Endothelial cell of umbilical vein (primary cell): ENCODE measurements around the gene ABCB6. TPM values are rescaled to one million over a fixed set of nuclear protein-coding genes. Genes with fewer than 3 reads are reported as not detected.

ENCODE experiments used
- BruUV-seq: library from RNA; stranded (reverse); fragments of 400-500 nt; replicated peaks from 2 replicates; lab custom pipeline; 2021; lab: Mats Ljungman, UMichigan
- CTCF ChIA-PET: fragments of 300-600, 350-600 bp; sonication (Branson Sonifier 250); formaldehyde crosslinking; loops from one replicate; lab custom pipeline; 2021; ENCODE audit warnings: antibody characterized with exemption, inconsistent platforms; lab: Charles Lee
- POLR2A ChIA-PET: fragments of 300-600, 350-600 bp; sonication (Branson Sonifier 250); formaldehyde crosslinking; loops from one replicate; lab custom pipeline; 2021; ENCODE audit warnings: antibody characterized with exemption, inconsistent platforms; lab: Charles Lee
- DNase-seq: peaks from one replicate; pipeline ENCODE4 v3.0.0-alpha.2; 2011; ENCODE audit warnings: low read depth, low spot score
- FAIRE-seq: peaks from 2 replicates; lab custom pipeline; 2011; peaks lifted over from hg19 to GRCh38; lab: Jason Lieb, UNC
- H2AFZ ChIP-seq: 2 replicates; pipeline ENCODE4 v1.6.0; 2012; ENCODE audit warnings: low read depth, low read length, control low read depth, inconsistent platforms
- H3K27ac ChIP-seq: 2 replicates; pipeline ENCODE4 v1.5.1; 2011; ENCODE audit warnings: low read depth, mild to moderate bottlenecking, control low read depth, low read length, moderate library complexity; ENCODE audit not compliant: insufficient read depth
- H3K27me3 ChIP-seq, 2 experiments: 2 replicates each; pipeline versions ENCODE4 v1.6.0 to v1.6.1; 2011; ENCODE audit warnings: low read length in 2 of 2, mixed read lengths in 1 of 2; ENCODE audit not compliant: control insufficient read depth in 2 of 2, insufficient read depth in 2 of 2
- H3K36me3 ChIP-seq, 2 experiments: 2 replicates in 1 of 2; 3 replicates in 1 of 2; pipeline ENCODE4 v1.5.1; 2011; ENCODE audit warnings: low read length in 2 of 2, mild to moderate bottlenecking in 1 of 2, moderate library complexity in 1 of 2; ENCODE audit not compliant: control insufficient read depth in 2 of 2, insufficient read depth in 2 of 2; ENCODE audit errors: extremely low read depth in 1 of 2
- H3K4me1 ChIP-seq: 3 replicates; pipeline ENCODE4 v1.5.1; 2011; ENCODE audit warnings: mild to moderate bottlenecking, low read length; ENCODE audit not compliant: control insufficient read depth, insufficient read depth; ENCODE audit errors: extremely low read depth
- H3K4me2 ChIP-seq: 2 replicates; pipeline ENCODE4 v1.6.1; 2011; ENCODE audit warnings: low read length, control low read depth, mixed read lengths; ENCODE audit not compliant: insufficient read depth
- H3K4me3 ChIP-seq, 3 experiments: fragments of 200-600 bp in 1 of 3; sonication (generic), shearing (Covaris generic) in 1 of 3; replicated peaks in 1 of 3; 2 replicates each; pipeline ENCODE4 v1.5.1; 2011 to 2016; ENCODE audit warnings: control low read depth in 3 of 3, low read length in 3 of 3, mild to moderate bottlenecking in 2 of 3, inconsistent platforms in 1 of 3, low read depth in 1 of 3, moderate library complexity in 1 of 3; ENCODE audit not compliant: insufficient read depth in 1 of 3
- H3K79me2 ChIP-seq: 2 replicates; pipeline ENCODE4 v1.6.0; 2012; ENCODE audit warnings: low read length, inconsistent platforms; ENCODE audit not compliant: control insufficient read depth, insufficient read depth
- H3K9ac ChIP-seq: replicated peaks from 2 replicates; pipeline ENCODE3; 2011; ENCODE audit warnings: low read length, control low read depth; ENCODE audit not compliant: insufficient read depth; ENCODE audit errors: extremely low read depth
- H3K9me1 ChIP-seq: replicated peaks from 3 replicates; pipeline ENCODE4 v1.6.0; 2011; ENCODE audit warnings: mild to moderate bottlenecking, low read length; ENCODE audit not compliant: control insufficient read depth, insufficient read depth; ENCODE audit errors: extremely low read depth
- H3K9me3 ChIP-seq: replicated peaks from 2 replicates; pipeline ENCODE4 v1.5.1; 2012; ENCODE audit warnings: low read length, inconsistent platforms; ENCODE audit not compliant: control insufficient read depth, insufficient read depth
- H4K20me1 ChIP-seq: replicated peaks from 2 replicates; pipeline ENCODE3; 2011; ENCODE audit warnings: mild to moderate bottlenecking, low read length; ENCODE audit not compliant: control insufficient read depth, insufficient read depth; ENCODE audit errors: extremely low read depth
- EZH2 ChIP-seq: IDR thresholded peaks from 2 replicates; pipeline ENCODE4 v1.6.1; 2012; ENCODE audit warnings: borderline replicate concordance, low read depth, mild to moderate bottlenecking, moderate library complexity, low read length, inconsistent platforms; ENCODE audit not compliant: severe bottlenecking
- FOS ChIP-seq: IDR thresholded peaks from 2 replicates; pipeline ENCODE4 v1.6.1; 2011; ENCODE audit warnings: mild to moderate bottlenecking, low read length, moderate library complexity, borderline replicate concordance; ENCODE audit not compliant: insufficient read depth
- GATA2 ChIP-seq: IDR thresholded peaks from 2 replicates; pipeline ENCODE4 v1.7.0; 2011; ENCODE audit warnings: low read depth, mild to moderate bottlenecking, moderate library complexity, mixed read lengths, low read length; ENCODE audit not compliant: insufficient read length, insufficient read depth
- JUN ChIP-seq: IDR thresholded peaks from 2 replicates; pipeline ENCODE4 v1.6.1; 2011; ENCODE audit warnings: borderline replicate concordance, low read depth; ENCODE audit not compliant: insufficient read length, insufficient read depth
- MYC ChIP-seq: IDR thresholded peaks from one replicate; pipeline ENCODE4 v1.6.1; 2011; ENCODE audit warnings: mild to moderate bottlenecking, low read depth, low read length
- POLR2A ChIP-seq: IDR thresholded peaks from 2 replicates; pipeline ENCODE4 v1.6.1; 2012; ENCODE audit warnings: low read depth, mild to moderate bottlenecking, control low read depth, low read length
- POLR2AphosphoS5 ChIP-seq: IDR thresholded peaks from 2 replicates; pipeline ENCODE4 v1.6.1; 2012; ENCODE audit warnings: low read depth, mild to moderate bottlenecking, control low read depth, low read length, moderate library complexity; ENCODE audit not compliant: insufficient read depth
- dilution Hi-C: fragments of 300-500 bp; cut with MboI; formaldehyde crosslinking; loops from one replicate; pipeline ENCODE4 v1.15.0; 2019; ENCODE audit warnings: low sequenced_read_pairs; ENCODE audit not compliant: extremely low pct_ligation_motif_present
- intact Hi-C: fragments of 100-400 bp; cut with micrococcal nuclease; formaldehyde crosslinking; loops from one replicate; pipeline ENCODE4 v1.10.0; 2022
- polyA plus RNA-seq, 4 experiments: library from polyadenylated mRNA; depleted of rRNA in 3 of 4; stranded (reverse) in 3 of 4; unstranded in 1 of 4; fragments of >200 nt; gene quantifications; 2 replicates each; pipeline versions ENCODE4 v1.2.1 to v1.2.3, GENCODE V29; 2011 to 2012; ENCODE audit warnings: missing spikeins in 1 of 4
- total RNA-seq: library from RNA; stranded (reverse); gene quantifications from 2 replicates; pipeline ENCODE4 v1.2.3, GENCODE V29; 2021
- TF ChIP-seq, protein P1 (sequence below): IDR thresholded peaks from 2 replicates; pipeline ENCODE4 v1.6.1; 2011; ENCODE audit not compliant: insufficient read depth, insufficient read length
- TF ChIP-seq, protein P2 (sequence below), 2 donors: IDR thresholded peaks; 1 replicate in 1 of 2; 2 replicates in 1 of 2; pipeline ENCODE4 v1.5.1; 2011; ENCODE audit warnings: low read length in 2 of 2, mild to moderate bottlenecking in 2 of 2, moderate library complexity in 2 of 2, control low read depth in 1 of 2, inconsistent platforms in 1 of 2, low read depth in 1 of 2; ENCODE audit not compliant: insufficient read depth in 1 of 2; ENCODE audit errors: extremely low read depth in 1 of 2

Gene ABCB6
- total and polyA plus RNA-seq, 2 donors (not counting 3 experiments of a cell fraction or from before 2014, with no cell fraction given): 25.7 to 32.5 TPM

DNA sequence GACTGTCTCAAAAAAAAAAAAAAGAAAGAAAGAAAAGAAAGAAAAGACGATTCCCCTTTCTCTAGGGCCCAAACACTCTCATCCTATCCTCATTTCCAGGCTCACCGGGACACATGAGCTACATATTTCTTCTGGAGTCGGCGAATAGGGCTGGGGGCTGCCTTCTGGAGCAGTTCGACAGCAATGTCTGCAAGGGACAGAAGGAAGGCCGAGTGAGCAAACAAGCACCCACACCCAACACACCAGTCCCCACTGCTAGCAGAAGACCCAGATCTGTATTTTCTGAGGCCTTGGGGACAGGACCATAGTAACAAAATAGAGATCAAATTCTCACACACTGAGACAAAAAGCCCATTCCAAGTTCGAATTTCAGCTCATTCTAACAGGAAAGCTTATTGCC, 43.3 kb downstream of the ABCB6 start:
- BruUV-seq: no TSS peak
- TF ChIP-seq GATA2 (no peak), POLR2AphosphoS5 (no peak), EZH2 (no peak), POLR2A (no peak), JUN (no peak), FOS (no peak), MYC (no peak)
- TF ChIP-seq, protein P1, sequence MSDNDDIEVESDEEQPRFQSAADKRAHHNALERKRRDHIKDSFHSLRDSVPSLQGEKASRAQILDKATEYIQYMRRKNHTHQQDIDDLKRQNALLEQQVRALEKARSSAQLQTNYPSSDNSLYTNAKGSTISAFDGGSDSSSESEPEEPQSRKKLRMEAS: no peak
- TF ChIP-seq, protein P2, sequence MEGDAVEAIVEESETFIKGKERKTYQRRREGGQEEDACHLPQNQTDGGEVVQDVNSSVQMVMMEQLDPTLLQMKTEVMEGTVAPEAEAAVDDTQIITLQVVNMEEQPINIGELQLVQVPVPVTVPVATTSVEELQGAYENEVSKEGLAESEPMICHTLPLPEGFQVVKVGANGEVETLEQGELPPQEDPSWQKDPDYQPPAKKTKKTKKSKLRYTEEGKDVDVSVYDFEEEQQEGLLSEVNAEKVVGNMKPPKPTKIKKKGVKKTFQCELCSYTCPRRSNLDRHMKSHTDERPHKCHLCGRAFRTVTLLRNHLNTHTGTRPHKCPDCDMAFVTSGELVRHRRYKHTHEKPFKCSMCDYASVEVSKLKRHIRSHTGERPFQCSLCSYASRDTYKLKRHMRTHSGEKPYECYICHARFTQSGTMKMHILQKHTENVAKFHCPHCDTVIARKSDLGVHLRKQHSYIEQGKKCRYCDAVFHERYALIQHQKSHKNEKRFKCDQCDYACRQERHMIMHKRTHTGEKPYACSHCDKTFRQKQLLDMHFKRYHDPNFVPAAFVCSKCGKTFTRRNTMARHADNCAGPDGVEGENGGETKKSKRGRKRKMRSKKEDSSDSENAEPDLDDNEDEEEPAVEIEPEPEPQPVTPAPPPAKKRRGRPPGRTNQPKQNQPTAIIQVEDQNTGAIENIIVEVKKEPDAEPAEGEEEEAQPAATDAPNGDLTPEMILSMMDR (IDR thresholded peaks at IDR 0.05; ENCODE audit: extremely low read depth in 1 of 2, insufficient read depth in 1 of 2, low read depth in 1 of 2, low read length in 2 of 2): no peak
- Histone ChIP-seq H3K4me2 (peak overlapping the region; percentile 95), H3K9me1 (no peaks in the 10 kb centered on the region), H3K4me1 (peaks cover 18% of the 10 kb centered on the region), H3K27ac (no peak overlapping the region), H3K79me2 (peaks cover 22% of the 10 kb centered on the region), H4K20me1 (peaks cover 3% of the 10 kb centered on the region), H3K4me3 (peak overlapping the region in 1 of 3 experiments; percentile 81), H3K9me3 (no peaks in the 10 kb centered on the region), H3K27me3 (no peaks in the 10 kb centered on the region), H2AFZ (no peak overlapping the region), H3K36me3 (peaks cover 4 to 22% of the 10 kb centered on the region in 2 experiments), H3K9ac (no peak overlapping the region)
- intact Hi-C loops (loop anchor here (5.0 kb wide), 1 partner anchor 608 kb away; the partner anchor contains the start of genes CNOT9 and USP37), dilution Hi-C loops (no loop called here)
- ChIA-PET POLR2A (interaction anchor here (0.6 to 1.2 kb wide), 2 partner anchors 54 to 62 kb away, joined by 3 to 5 read pairs; partner anchors contain the start of genes ANKZF1 and ATG9A), CTCF (interaction anchor here (1.2 to 3.4 kb wide), 7 partner anchors 21 to 120 kb away, joined by 3 to 18 read pairs (median 9); partner anchors contain the start of genes ANKZF1, ATG9A, DNAJB2 and ZFAND2B)
- FAIRE-seq: no peak
- DNase-seq: no peak
